K562 (cell line): ENCODE measurements around the gene SNTG2. TPM values are rescaled to one million over a fixed set of nuclear protein-coding genes. Genes with fewer than 3 reads are reported as not detected.

ENCODE experiments used
- ATAC-seq: fragments of 200-7000 bp; cut with Tn5 transposase; 3 replicates; pipeline ENCODE4 v1.9.1; 2020; ENCODE audit warnings: moderate library complexity
- BruUV-seq: library from RNA; stranded (reverse); fragments of 400-500 nt; replicated peaks from 2 replicates; lab custom pipeline; 2021; lab: Mats Ljungman, UMichigan
- CTCF ChIA-PET: fragments of 300-600 bp; formaldehyde crosslinking; extraction: SDS; loops from one replicate; lab custom pipeline; 2021; ENCODE audit warnings: low intra/inter-chr PET ratio; lab: Yijun Ruan, JAX
- POLR2A ChIA-PET: fragments of 300-600, 350-650 bp; sonication (Branson Sonifier 250); formaldehyde crosslinking; extraction: SDS; loops from one replicate; lab custom pipeline; 2021; ENCODE audit warnings: antibody characterized with exemption, inconsistent platforms; lab: Yijun Ruan, JAX
- DNase-seq, 4 experiments: peaks; one replicate each; pipeline versions ENCODE4 v3.0.0 to v3.0.0-alpha.2; 2011 to 2018; ENCODE audit warnings: low spot score in 3 of 4, mixed read lengths in 3 of 4; ENCODE audit errors: extremely low read depth in 1 of 4
- FAIRE-seq: peaks from 2 replicates; lab custom pipeline; 2011; peaks lifted over from hg19 to GRCh38; lab: Jason Lieb, UNC
- H2AFZ ChIP-seq: 2 replicates; pipeline ENCODE4 v1.6.0; 2011; ENCODE audit warnings: low read depth, low read length, control low read depth, inconsistent platforms
- H3K27ac ChIP-seq: fragments of 200-600 bp; 3 replicates; pipeline ENCODE4 v1.8.0; 2011; ENCODE audit warnings: low read depth, mild to moderate bottlenecking, control low read depth, inconsistent platforms, low read length, moderate library complexity, mixed read lengths; ENCODE audit errors: extremely low read depth
- H3K27me3 ChIP-seq, 2 experiments: fragments of 300-600 bp in 1 of 2; 2 replicates in 1 of 2; 3 replicates in 1 of 2; pipeline versions ENCODE4 v1.6.0 to v1.8.0; 2011; ENCODE audit warnings: inconsistent platforms in 2 of 2, low read length in 2 of 2, mild to moderate bottlenecking in 1 of 2, mixed read lengths in 1 of 2, moderate library complexity in 1 of 2; ENCODE audit not compliant: control insufficient read depth in 2 of 2, insufficient read depth in 2 of 2
- H3K36me3 ChIP-seq: fragments of 300-600 bp; 3 replicates; pipeline ENCODE4 v1.8.0; 2011; ENCODE audit warnings: mild to moderate bottlenecking, low read length, inconsistent platforms; ENCODE audit not compliant: control insufficient read depth, insufficient read depth
- H3K4me1 ChIP-seq, 2 experiments: fragments of 200-600 bp in 1 of 2; replicated peaks in 1 of 2; 2 replicates in 1 of 2; 3 replicates in 1 of 2; pipeline versions ENCODE4 v1.5.1 to v1.8.0; 2011; ENCODE audit warnings: inconsistent platforms in 2 of 2, low read length in 2 of 2, mild to moderate bottlenecking in 1 of 2, mixed read lengths in 1 of 2, moderate library complexity in 1 of 2; ENCODE audit not compliant: control insufficient read depth in 2 of 2, insufficient read depth in 2 of 2
- H3K4me2 ChIP-seq: 2 replicates; pipeline ENCODE4 v1.6.1; 2011; ENCODE audit warnings: low read length, control low read depth, inconsistent platforms, mixed read lengths; ENCODE audit not compliant: insufficient read depth
- H3K4me3 ChIP-seq: fragments of 200-600 bp; sonication (generic), shearing (Covaris generic); 2 replicates; pipeline ENCODE4 v1.5.1; 2016; ENCODE audit warnings: control low read depth, inconsistent platforms
- H3K79me2 ChIP-seq: fragments of 200-600 bp; 3 replicates; pipeline ENCODE4 v1.8.0; 2011; ENCODE audit warnings: low read length, inconsistent platforms; ENCODE audit not compliant: control insufficient read depth, insufficient read depth
- H3K9ac ChIP-seq, 2 experiments: 2 replicates each; pipeline versions ENCODE4 v1.6.0 to v1.6.1; 2011; ENCODE audit warnings: low read depth in 2 of 2, low read length in 2 of 2, control low read depth in 1 of 2, inconsistent platforms in 1 of 2, mild to moderate bottlenecking in 1 of 2, mixed read lengths in 1 of 2; ENCODE audit not compliant: insufficient read depth in 1 of 2
- H3K9me1 ChIP-seq: one replicate; pipeline ENCODE4 v1.6.0; 2011; ENCODE audit warnings: inconsistent platforms, mild to moderate bottlenecking, low read length, moderate library complexity; ENCODE audit not compliant: control insufficient read depth, insufficient read depth
- H3K9me3 ChIP-seq: replicated peaks from 2 replicates; pipeline ENCODE4 v1.5.1; 2011; ENCODE audit warnings: low read depth, low read length, inconsistent platforms; ENCODE audit not compliant: control insufficient read depth, insufficient read depth
- H4K20me1 ChIP-seq: replicated peaks from 2 replicates; pipeline ENCODE4 v1.6.1; 2011; ENCODE audit warnings: low read length, inconsistent platforms, mixed read lengths; ENCODE audit not compliant: control insufficient read depth, insufficient read depth
- SMARCB1 ChIP-seq: IDR thresholded peaks from 2 replicates; pipeline ENCODE4 v1.6.1; 2011; ENCODE audit warnings: improper control_type of control experiment, low read depth; ENCODE audit not compliant: insufficient read length
- WGBS: fragments of 100-300 bp; shearing (Covaris generic); methylation state at CpG from one replicate; pipeline ENCODE4 v1.1.6; 2016; ENCODE audit warnings: low coverage, mixed read lengths; ENCODE audit not compliant: insufficient coverage; ENCODE audit errors: missing lambda C conversion rate; 5-methylcytosine and 5-hydroxymethylcytosine counted together
- in situ Hi-C: fragments of 300-500 bp; cut with MboI; formaldehyde crosslinking; loops from 4 replicates; pipeline ENCODE4 v1.15.0; 2018; ENCODE audit warnings: inconsistent platforms, mixed read lengths
- intact Hi-C: fragments of 100-400 bp; cut with micrococcal nuclease; formaldehyde crosslinking; loops from 2 replicates; pipeline ENCODE4 v1.14.2; 2022
- polyA plus RNA-seq, 8 experiments: library from polyadenylated mRNA; depleted of rRNA in 4 of 8; stranded (reverse) in 5 of 8; unstranded in 3 of 8; fragments of >200 nt; fragmentation: Nextera tagmentation in 2 of 8; fragmentation: Illumina TruSeq in 1 of 8; extraction: Ambion mirVana in 2 of 8; extraction: Trizol in 1 of 8; gene quantifications; 2 replicates each; pipeline versions ENCODE4 v1.2.1 to v1.2.3, GENCODE V29; 2011 to 2014; ENCODE audit warnings: inconsistent platforms in 1 of 8, missing spikeins in 1 of 8
- total RNA-seq, 7 experiments: library from RNA; depleted of rRNA in 6 of 7; stranded (reverse); fragments of >200 nt in 6 of 7; fragmentation: Illumina TruSeq in 2 of 7; extraction: Trizol in 2 of 7; gene quantifications; 2 replicates each; pipeline versions ENCODE4 v1.2.1 to v1.2.3, GENCODE V29; 2011 to 2021; ENCODE audit warnings: low replicate concordance in 1 of 7
- TF ChIP-seq, protein P1 (sequence below), 2 experiments: IDR thresholded peaks; 2 replicates each; pipeline ENCODE4 v1.6.1; 2011; ENCODE audit warnings: borderline replicate concordance in 1 of 2, control low read depth in 1 of 2, low read depth in 1 of 2, low read length in 1 of 2, mild to moderate bottlenecking in 1 of 2, mixed read lengths in 1 of 2, moderate library complexity in 1 of 2; ENCODE audit not compliant: insufficient read depth in 1 of 2, insufficient read length in 1 of 2, poor library complexity in 1 of 2, severe bottlenecking in 1 of 2; ENCODE audit errors: extremely low read depth in 1 of 2
- TF ChIP-seq, protein P2 (sequence below): sonication (generic); formaldehyde crosslinking; IDR thresholded peaks from 2 replicates; pipeline ENCODE4 v1.8.0; 2022; ENCODE audit warnings: mild to moderate bottlenecking, missing genetic modification reagents

SNTG2 gene
- total and polyA plus RNA-seq, 9 of the 15 experiments (the other 6 are each of a cell fraction or from before 2014, with no cell fraction given) = not detected

GRCh38 chr2:1069847-1070246 lies 119.2 kb downstream of the SNTG2 start:
- in situ Hi-C loops = no loop called here

More at GRCh38 chr2:1069847-1070246, 119.2 kb downstream of the SNTG2 start:
- no TSS peak for BruUV-seq
- H3K79me2 ChIP-seq = no peaks in the 10 kb centered on the region
- ATAC-seq = no peak
- no peak overlapping the region for H3K4me2 ChIP-seq
- TF ChIP-seq, protein P1, sequence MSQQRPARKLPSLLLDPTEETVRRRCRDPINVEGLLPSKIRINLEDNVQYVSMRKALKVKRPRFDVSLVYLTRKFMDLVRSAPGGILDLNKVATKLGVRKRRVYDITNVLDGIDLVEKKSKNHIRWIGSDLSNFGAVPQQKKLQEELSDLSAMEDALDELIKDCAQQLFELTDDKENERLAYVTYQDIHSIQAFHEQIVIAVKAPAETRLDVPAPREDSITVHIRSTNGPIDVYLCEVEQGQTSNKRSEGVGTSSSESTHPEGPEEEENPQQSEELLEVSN (IDR thresholded peaks at IDR 0.05; ENCODE audit: borderline replicate concordance in 1 of 2, extremely low read depth in 1 of 2, insufficient read depth in 1 of 2, insufficient read length in 1 of 2, low read depth in 1 of 2, low read length in 1 of 2, poor library complexity in 1 of 2, severe bottlenecking in 1 of 2) = peak in 1 of 2 experiments; percentile 6
- no peak for TF ChIP-seq SMARCB1
- TF ChIP-seq, protein P2, sequence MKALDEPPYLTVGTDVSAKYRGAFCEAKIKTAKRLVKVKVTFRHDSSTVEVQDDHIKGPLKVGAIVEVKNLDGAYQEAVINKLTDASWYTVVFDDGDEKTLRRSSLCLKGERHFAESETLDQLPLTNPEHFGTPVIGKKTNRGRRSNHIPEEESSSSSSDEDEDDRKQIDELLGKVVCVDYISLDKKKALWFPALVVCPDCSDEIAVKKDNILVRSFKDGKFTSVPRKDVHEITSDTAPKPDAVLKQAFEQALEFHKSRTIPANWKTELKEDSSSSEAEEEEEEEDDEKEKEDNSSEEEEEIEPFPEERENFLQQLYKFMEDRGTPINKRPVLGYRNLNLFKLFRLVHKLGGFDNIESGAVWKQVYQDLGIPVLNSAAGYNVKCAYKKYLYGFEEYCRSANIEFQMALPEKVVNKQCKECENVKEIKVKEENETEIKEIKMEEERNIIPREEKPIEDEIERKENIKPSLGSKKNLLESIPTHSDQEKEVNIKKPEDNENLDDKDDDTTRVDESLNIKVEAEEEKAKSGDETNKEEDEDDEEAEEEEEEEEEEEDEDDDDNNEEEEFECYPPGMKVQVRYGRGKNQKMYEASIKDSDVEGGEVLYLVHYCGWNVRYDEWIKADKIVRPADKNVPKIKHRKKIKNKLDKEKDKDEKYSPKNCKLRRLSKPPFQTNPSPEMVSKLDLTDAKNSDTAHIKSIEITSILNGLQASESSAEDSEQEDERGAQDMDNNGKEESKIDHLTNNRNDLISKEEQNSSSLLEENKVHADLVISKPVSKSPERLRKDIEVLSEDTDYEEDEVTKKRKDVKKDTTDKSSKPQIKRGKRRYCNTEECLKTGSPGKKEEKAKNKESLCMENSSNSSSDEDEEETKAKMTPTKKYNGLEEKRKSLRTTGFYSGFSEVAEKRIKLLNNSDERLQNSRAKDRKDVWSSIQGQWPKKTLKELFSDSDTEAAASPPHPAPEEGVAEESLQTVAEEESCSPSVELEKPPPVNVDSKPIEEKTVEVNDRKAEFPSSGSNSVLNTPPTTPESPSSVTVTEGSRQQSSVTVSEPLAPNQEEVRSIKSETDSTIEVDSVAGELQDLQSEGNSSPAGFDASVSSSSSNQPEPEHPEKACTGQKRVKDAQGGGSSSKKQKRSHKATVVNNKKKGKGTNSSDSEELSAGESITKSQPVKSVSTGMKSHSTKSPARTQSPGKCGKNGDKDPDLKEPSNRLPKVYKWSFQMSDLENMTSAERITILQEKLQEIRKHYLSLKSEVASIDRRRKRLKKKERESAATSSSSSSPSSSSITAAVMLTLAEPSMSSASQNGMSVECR (CRISPR knock-in tag) = no peak
- no peak overlapping the region for H2AFZ ChIP-seq
- H3K9me3 ChIP-seq = no peaks in the 10 kb centered on the region
- FAIRE-seq = no peak
- no peaks in the 10 kb centered on the region for H3K9me1 ChIP-seq
- intact Hi-C loops = no loop called here
- no peak for DNase-seq
- no peaks in the 10 kb centered on the region for H3K36me3 ChIP-seq
- peaks cover 4 to 18% of the 10 kb centered on the region in 2 experiments; a peak in 3 of 5 replicates for H3K27me3 ChIP-seq
- ChIA-PET POLR2A (no interaction called here), CTCF (no interaction called here)
- WGBS = 3% methylated on average over 14 of the region's 15 CpGs
- no peak overlapping the region for H3K27ac ChIP-seq
- H3K4me3 ChIP-seq = no peak overlapping the region
- H4K20me1 ChIP-seq = no peaks in the 10 kb centered on the region
- H3K9ac ChIP-seq = no peak overlapping the region
- H3K4me1 ChIP-seq = no peaks in the 10 kb centered on the region
